ENCODE data around the gene CNTN5. TPM values are rescaled to one million over a fixed set of nuclear protein-coding genes. Genes with fewer than 3 reads are reported as not detected.

Gene CNTN5
- polyA plus RNA-seq, 1 of the 3 experiments (the other 2 are of a cell fraction): not detected

GRCh38 chr11:100003985-100004384, 983.2 kb downstream of the CNTN5 start:
- POLR2A ChIA-PET: no interaction called here
- Histone ChIP-seq H2AFZ (ENCODE audit: low read depth) (no peak overlapping the region), H3K9ac (no peak overlapping the region), H3K27me3 (ENCODE audit: insufficient read depth) (no peaks in the 10 kb centered on the region), H3K79me2 (ENCODE audit: insufficient read depth) (no peaks in the 10 kb centered on the region), H3F3A (replicated peaks; ENCODE audit: insufficient read depth) (no peaks in the 10 kb centered on the region), H3K9me3 (no peaks in the 10 kb centered on the region), H3K4me2 (no peak overlapping the region), H3K4me3 (ENCODE audit: low read depth in 2 of 2, low read length in 1 of 2) (no peak overlapping the region), H3K9me2 (no peaks in the 10 kb centered on the region), H3K4me1 (ENCODE audit: control insufficient read depth in 1 of 2, insufficient read depth in 2 of 2, low read depth in 1 of 2, low read length in 1 of 2) (no peaks in the 10 kb centered on the region), H3K27ac (ENCODE audit: low read depth in 2 of 2, low read length in 1 of 2) (no peak overlapping the region), H4K20me1 (ENCODE audit: insufficient read depth) (no peaks in the 10 kb centered on the region), H3K36me3 (replicated peaks in 1 of 2; ENCODE audit: control insufficient read depth in 1 of 2, insufficient read depth in 2 of 2, low read length in 1 of 2) (no peaks in the 10 kb centered on the region)
- WGBS (ENCODE audit: low lambda C conversion rate): 23% methylated on average over 3 of the region's 3 CpGs
- no peak for DNase-seq
- CTCF ChIA-PET: interaction anchor here (0.6 kb wide), 1 partner anchor 774 kb away, joined by 3 read pairs; no protein-coding TSS in a partner anchor
- TF ChIP-seq TAF1 (IDR thresholded peaks at IDR 0.05; ENCODE audit: borderline replicate concordance, low read depth, low read length): no peak
- no peak for TF ChIP-seq ZBTB33 (IDR thresholded peaks at IDR 0.05; ENCODE audit: borderline replicate concordance, low read depth)
- TF ChIP-seq ELF1 (IDR thresholded peaks at IDR 0.05): no peak
- TF ChIP-seq MEF2A (IDR thresholded peaks at IDR 0.05; ENCODE audit: borderline replicate concordance, low read depth): no peak
- TF ChIP-seq YY1 (IDR thresholded peaks at IDR 0.05; ENCODE audit: low read depth): no peak
- no peak for TF ChIP-seq FOXJ3 (CRISPR knock-in tag; IDR thresholded peaks at IDR 0.05)
- no peak for TF ChIP-seq IRF3 (IDR thresholded peaks at IDR 0.05; ENCODE audit: low read depth, low read length)
- no peak for TF ChIP-seq CTCF (IDR thresholded peaks at IDR 0.05)
- no peak for TF ChIP-seq MAX (IDR thresholded peaks at IDR 0.05; ENCODE audit: low read depth)
- no peak for TF ChIP-seq SIN3A (IDR thresholded peaks at IDR 0.05; ENCODE audit: borderline replicate concordance, low read depth, low read length)
- no peak for TF ChIP-seq FOXM1 (IDR thresholded peaks at IDR 0.05; ENCODE audit: low read depth)
- TF ChIP-seq FOSL2 (IDR thresholded peaks at IDR 0.05; ENCODE audit: borderline replicate concordance, low read depth): no peak
- no peak for TF ChIP-seq EZH2phosphoT487 (IDR thresholded peaks at IDR 0.05; ENCODE audit: borderline replicate concordance, low read depth)
- no peak for TF ChIP-seq MXI1 (IDR thresholded peaks at IDR 0.05; ENCODE audit: low read depth, low read length)
- TF ChIP-seq TCF12 (IDR thresholded peaks at IDR 0.05): no peak
- TF ChIP-seq NFIC (IDR thresholded peaks at IDR 0.05; ENCODE audit: borderline replicate concordance): no peak
- TF ChIP-seq GABPA (IDR thresholded peaks at IDR 0.05; ENCODE audit: low read depth): no peak
- no peak for TF ChIP-seq REST (IDR thresholded peaks at IDR 0.05; ENCODE audit: low read depth, low read length)
- TF ChIP-seq USF1 (IDR thresholded peaks at IDR 0.05; ENCODE audit: borderline replicate concordance, low read depth): no peak
- no peak for TF ChIP-seq NRF1 (IDR thresholded peaks at IDR 0.05; ENCODE audit: low read depth, low read length)

Data from SK-N-SH (cell line).